ENCODE data around the gene SPOCK1. TPM values are rescaled to one million over a fixed set of nuclear protein-coding genes. Genes with fewer than 3 reads are reported as not detected.

The SPOCK1 gene
- total RNA-seq, 1 donor from 2014 or later = 6.8 TPM

- FAIRE-seq (no peak), DNase-seq (ENCODE audit: low read depth) (no peak)
- Histone ChIP-seq H3K27me3 (ENCODE audit: control insufficient read depth, insufficient read depth, low read length) (no peaks in the 10 kb centered on the region), H3K36me3 (ENCODE audit: control insufficient read depth, insufficient read depth, low read length) (no peaks in the 10 kb centered on the region), H3K4me3 (ENCODE audit: low read depth, low read length) (no peak overlapping the region)
- no peak for TF ChIP-seq CTCF (IDR thresholded peaks at IDR 0.05; ENCODE audit: insufficient read depth, low read length, severe bottlenecking)
Measured at GRCh38 chr5:137269274-137269673, 229.9 kb downstream of the SPOCK1 start.

GRCh38 chr5:137268646-137269045, 230.5 kb downstream of the SPOCK1 start:
- no peak overlapping the region for H3K4me3 ChIP-seq (ENCODE audit: low read depth, low read length)
- no peak for TF ChIP-seq CTCF (IDR thresholded peaks at IDR 0.05; ENCODE audit: insufficient read depth, low read length, severe bottlenecking)
- no peak for FAIRE-seq
- no peaks in the 10 kb centered on the region for H3K27me3 ChIP-seq (ENCODE audit: control insufficient read depth, insufficient read depth, low read length)
- H3K36me3 ChIP-seq (ENCODE audit: control insufficient read depth, insufficient read depth, low read length) = no peaks in the 10 kb centered on the region
- no peak for DNase-seq (ENCODE audit: low read depth)

- H3K4me3 ChIP-seq (ENCODE audit: low read depth, low read length) = no peak overlapping the region
- no peaks in the 10 kb centered on the region for H3K36me3 ChIP-seq (ENCODE audit: control insufficient read depth, insufficient read depth, low read length)
- no peak for FAIRE-seq
- TF ChIP-seq CTCF (IDR thresholded peaks at IDR 0.05; ENCODE audit: insufficient read depth, low read length, severe bottlenecking) = no peak
- no peak for DNase-seq (ENCODE audit: low read depth)
- no peaks in the 10 kb centered on the region for H3K27me3 ChIP-seq (ENCODE audit: control insufficient read depth, insufficient read depth, low read length)
Measured at GRCh38 chr5:137266186-137266585, 232.9 kb downstream of the SPOCK1 start.

GRCh38 chr5:137265457-137265856, 233.7 kb downstream of the SPOCK1 start:
- no peak overlapping the region for H3K4me3 ChIP-seq (ENCODE audit: low read depth, low read length)
- no peak for TF ChIP-seq CTCF (IDR thresholded peaks at IDR 0.05; ENCODE audit: insufficient read depth, low read length, severe bottlenecking)
- DNase-seq (ENCODE audit: low read depth) (peak; percentile 32), FAIRE-seq (no peak)
- no peaks in the 10 kb centered on the region for H3K27me3 ChIP-seq (ENCODE audit: control insufficient read depth, insufficient read depth, low read length)
- H3K36me3 ChIP-seq (ENCODE audit: control insufficient read depth, insufficient read depth, low read length) = no peaks in the 10 kb centered on the region

- Histone ChIP-seq H3K4me3 (ENCODE audit: low read depth, low read length) (no peak overlapping the region), H3K27me3 (ENCODE audit: control insufficient read depth, insufficient read depth, low read length) (no peaks in the 10 kb centered on the region), H3K36me3 (ENCODE audit: control insufficient read depth, insufficient read depth, low read length) (no peaks in the 10 kb centered on the region)
- no peak for TF ChIP-seq CTCF (IDR thresholded peaks at IDR 0.05; ENCODE audit: insufficient read depth, low read length, severe bottlenecking)
- FAIRE-seq (no peak), DNase-seq (ENCODE audit: low read depth) (no peak)
Measured at GRCh38 chr5:137264573-137264972, 234.6 kb downstream of the SPOCK1 start.

- DNase-seq (ENCODE audit: low read depth) (no peak), FAIRE-seq (no peak)
- H3K36me3 ChIP-seq (ENCODE audit: control insufficient read depth, insufficient read depth, low read length) = no peaks in the 10 kb centered on the region
- H3K27me3 ChIP-seq (ENCODE audit: control insufficient read depth, insufficient read depth, low read length) = no peaks in the 10 kb centered on the region
- H3K4me3 ChIP-seq (ENCODE audit: low read depth, low read length) = no peak overlapping the region
- no peak for TF ChIP-seq CTCF (IDR thresholded peaks at IDR 0.05; ENCODE audit: insufficient read depth, low read length, severe bottlenecking)
Measured at GRCh38 chr5:137264041-137264440, 235.1 kb downstream of the SPOCK1 start.

Measured in bronchial epithelial cell (primary cell).